PFSK-1 (cell line): Measurements from ENCODE around the gene FER1L5.

ENCODE experiments used
- POLR2AphosphoS5 ChIP-seq: IDR thresholded peaks from 2 replicates; pipeline ENCODE4 v1.6.1; 2012; ENCODE audit warnings: low read depth, mild to moderate bottlenecking, control low read depth, low read length, moderate library complexity
- SIN3A ChIP-seq: IDR thresholded peaks from 2 replicates; pipeline ENCODE4 v1.6.1; 2012; ENCODE audit warnings: mild to moderate bottlenecking, low read length, moderate library complexity, borderline replicate concordance; ENCODE audit not compliant: insufficient read depth
- TAF1 ChIP-seq: IDR thresholded peaks from 2 replicates; pipeline ENCODE4 v1.6.1; 2012; ENCODE audit warnings: low read length, control low read depth, borderline replicate concordance; ENCODE audit not compliant: insufficient read depth
- TF ChIP-seq, protein P1 (sequence below), 2 experiments: IDR thresholded peaks; 2 replicates each; pipeline versions ENCODE4 v1.6.1 to v1.8.0; 2011 to 2012; ENCODE audit warnings: low read depth in 2 of 2, low read length in 2 of 2, control low read depth in 1 of 2, inconsistent platforms in 1 of 2, mild to moderate bottlenecking in 1 of 2, moderate library complexity in 1 of 2; ENCODE audit not compliant: insufficient read depth in 1 of 2

DNA sequence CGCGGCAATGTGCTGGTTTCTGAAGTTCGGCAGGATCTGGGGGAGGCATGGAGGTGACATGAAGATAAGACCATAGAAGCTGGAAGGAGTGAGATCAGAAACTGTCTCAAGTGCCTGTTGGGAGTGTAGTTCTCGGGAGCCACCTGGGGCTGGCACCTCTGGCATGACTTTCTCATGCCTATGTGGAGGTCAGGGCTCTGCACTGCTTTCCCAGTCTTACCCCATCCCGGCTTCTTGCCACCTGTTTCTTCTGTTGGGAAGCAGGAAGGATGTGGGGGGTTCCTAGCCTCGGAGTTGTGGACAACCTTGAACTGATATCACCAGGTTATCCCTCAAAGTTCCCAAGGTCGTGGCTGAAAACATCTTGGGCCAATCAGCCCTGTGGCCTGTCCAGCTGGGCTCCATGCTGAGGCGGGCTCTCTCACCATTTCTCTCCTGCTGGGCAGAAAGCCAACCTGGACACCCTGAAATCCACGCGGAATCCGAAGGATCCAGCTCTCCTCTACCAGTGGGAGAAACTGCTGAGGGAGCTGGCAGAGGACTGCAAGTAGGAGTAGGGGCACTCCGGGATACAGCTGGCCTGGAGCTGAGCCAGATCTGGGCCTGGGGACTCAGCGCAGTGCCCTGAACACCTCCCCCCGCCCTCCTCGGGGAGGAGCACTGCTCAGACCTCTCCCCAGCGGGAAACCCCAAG is 42.5 kb downstream of the FER1L5 start:
- TF ChIP-seq POLR2AphosphoS5 = no peak
- TF ChIP-seq, protein P1, sequence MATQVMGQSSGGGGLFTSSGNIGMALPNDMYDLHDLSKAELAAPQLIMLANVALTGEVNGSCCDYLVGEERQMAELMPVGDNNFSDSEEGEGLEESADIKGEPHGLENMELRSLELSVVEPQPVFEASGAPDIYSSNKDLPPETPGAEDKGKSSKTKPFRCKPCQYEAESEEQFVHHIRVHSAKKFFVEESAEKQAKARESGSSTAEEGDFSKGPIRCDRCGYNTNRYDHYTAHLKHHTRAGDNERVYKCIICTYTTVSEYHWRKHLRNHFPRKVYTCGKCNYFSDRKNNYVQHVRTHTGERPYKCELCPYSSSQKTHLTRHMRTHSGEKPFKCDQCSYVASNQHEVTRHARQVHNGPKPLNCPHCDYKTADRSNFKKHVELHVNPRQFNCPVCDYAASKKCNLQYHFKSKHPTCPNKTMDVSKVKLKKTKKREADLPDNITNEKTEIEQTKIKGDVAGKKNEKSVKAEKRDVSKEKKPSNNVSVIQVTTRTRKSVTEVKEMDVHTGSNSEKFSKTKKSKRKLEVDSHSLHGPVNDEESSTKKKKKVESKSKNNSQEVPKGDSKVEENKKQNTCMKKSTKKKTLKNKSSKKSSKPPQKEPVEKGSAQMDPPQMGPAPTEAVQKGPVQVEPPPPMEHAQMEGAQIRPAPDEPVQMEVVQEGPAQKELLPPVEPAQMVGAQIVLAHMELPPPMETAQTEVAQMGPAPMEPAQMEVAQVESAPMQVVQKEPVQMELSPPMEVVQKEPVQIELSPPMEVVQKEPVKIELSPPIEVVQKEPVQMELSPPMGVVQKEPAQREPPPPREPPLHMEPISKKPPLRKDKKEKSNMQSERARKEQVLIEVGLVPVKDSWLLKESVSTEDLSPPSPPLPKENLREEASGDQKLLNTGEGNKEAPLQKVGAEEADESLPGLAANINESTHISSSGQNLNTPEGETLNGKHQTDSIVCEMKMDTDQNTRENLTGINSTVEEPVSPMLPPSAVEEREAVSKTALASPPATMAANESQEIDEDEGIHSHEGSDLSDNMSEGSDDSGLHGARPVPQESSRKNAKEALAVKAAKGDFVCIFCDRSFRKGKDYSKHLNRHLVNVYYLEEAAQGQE (IDR thresholded peaks at IDR 0.05; ENCODE audit: insufficient read depth in 1 of 2, low read depth in 2 of 2, low read length in 2 of 2) = no peak
- no peak for TF ChIP-seq TAF1
- TF ChIP-seq SIN3A = no peak
